GM23248 (cell line): ENCODE measurements around the gene KIF2A.

ENCODE experiments used
- EZH2 ChIP-seq: fragments of 200-600 bp; sonication (generic); IDR thresholded peaks from 2 replicates; pipeline ENCODE4 v1.6.1; 2018; ENCODE audit warnings: antibody characterized with exemption, mild to moderate bottlenecking; ENCODE audit not compliant: insufficient read depth, poor library complexity, severe bottlenecking
- EZH2phosphoT487 ChIP-seq: fragments of 200-600 bp; sonication (generic); IDR thresholded peaks from 2 replicates; pipeline ENCODE4 v1.6.1; 2018; ENCODE audit warnings: antibody characterized with exemption, moderate library complexity, mild to moderate bottlenecking, low read depth; ENCODE audit not compliant: insufficient read depth

- TF ChIP-seq EZH2phosphoT487 (no peak), EZH2 (no peak)
Observed at GRCh38 chr5:62333250-62333794, 27.3 kb downstream of the KIF2A start.
